GM06990 (cell line): Measurements from ENCODE around the gene EIF4G3.
"Not testable (repeated sequence)": the region's sequence is repeated elsewhere in the genome, so short reads cannot be mapped to it uniquely, and the experiment has no call there.

Source experiments
- DNase-seq: peaks from one replicate; pipeline ENCODE4 v3.0.0-alpha.2; 2011; ENCODE audit not compliant: insufficient read length; ENCODE audit errors: extremely low read depth
- H3K27me3 ChIP-seq: replicated peaks from 2 replicates; pipeline ENCODE4 v1.6.0; 2011; ENCODE audit warnings: low read length; ENCODE audit not compliant: control insufficient read depth, insufficient read depth
- H3K36me3 ChIP-seq: 2 replicates; pipeline ENCODE4 v1.5.1; 2011; ENCODE audit warnings: low read length; ENCODE audit not compliant: control insufficient read depth, insufficient read depth
- H3K4me3 ChIP-seq: replicated peaks from 2 replicates; pipeline ENCODE4 v1.5.1; 2011; ENCODE audit warnings: low read depth, mild to moderate bottlenecking, control low read depth, low read length
- TF ChIP-seq, protein P1 (sequence below): IDR thresholded peaks from 2 replicates; pipeline ENCODE4 v1.5.1; 2011; ENCODE audit warnings: low read length, control low read depth, mild to moderate bottlenecking, inconsistent platforms; ENCODE audit not compliant: insufficient read depth, poor library complexity, severe bottlenecking

EIF4G3 gene

DNA sequence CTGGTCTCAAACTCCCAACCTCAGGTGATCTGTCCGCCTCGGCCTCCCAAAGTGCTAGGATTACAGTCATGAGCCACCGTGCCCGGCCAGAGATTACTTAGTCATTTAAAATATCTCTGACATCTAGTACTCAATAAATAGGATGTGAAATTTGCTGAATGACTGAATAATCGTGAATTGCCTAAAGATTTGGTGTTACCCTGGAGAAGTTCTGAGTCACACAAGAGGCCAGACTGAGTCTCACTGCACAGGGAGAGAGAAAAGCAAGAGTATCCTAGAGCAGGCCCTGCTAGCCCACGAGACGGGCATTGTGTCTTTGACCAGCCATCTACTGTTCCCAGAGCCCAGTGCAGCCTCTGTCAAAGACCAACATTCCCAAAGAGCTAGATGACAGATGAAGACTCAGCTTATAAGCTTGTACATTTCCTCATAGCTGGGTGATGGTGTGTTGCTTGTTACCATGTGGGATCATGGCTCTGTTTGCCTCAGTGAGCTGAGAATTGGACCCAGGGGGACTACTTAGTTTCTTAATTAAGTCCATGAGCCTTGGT lies 5.6 kb upstream of the EIF4G3 start:
- Histone ChIP-seq H3K36me3 (no peaks in the 10 kb centered on the region), H3K27me3 (no peaks in the 10 kb centered on the region), H3K4me3 (no peak overlapping the region)
- TF ChIP-seq, protein P1, sequence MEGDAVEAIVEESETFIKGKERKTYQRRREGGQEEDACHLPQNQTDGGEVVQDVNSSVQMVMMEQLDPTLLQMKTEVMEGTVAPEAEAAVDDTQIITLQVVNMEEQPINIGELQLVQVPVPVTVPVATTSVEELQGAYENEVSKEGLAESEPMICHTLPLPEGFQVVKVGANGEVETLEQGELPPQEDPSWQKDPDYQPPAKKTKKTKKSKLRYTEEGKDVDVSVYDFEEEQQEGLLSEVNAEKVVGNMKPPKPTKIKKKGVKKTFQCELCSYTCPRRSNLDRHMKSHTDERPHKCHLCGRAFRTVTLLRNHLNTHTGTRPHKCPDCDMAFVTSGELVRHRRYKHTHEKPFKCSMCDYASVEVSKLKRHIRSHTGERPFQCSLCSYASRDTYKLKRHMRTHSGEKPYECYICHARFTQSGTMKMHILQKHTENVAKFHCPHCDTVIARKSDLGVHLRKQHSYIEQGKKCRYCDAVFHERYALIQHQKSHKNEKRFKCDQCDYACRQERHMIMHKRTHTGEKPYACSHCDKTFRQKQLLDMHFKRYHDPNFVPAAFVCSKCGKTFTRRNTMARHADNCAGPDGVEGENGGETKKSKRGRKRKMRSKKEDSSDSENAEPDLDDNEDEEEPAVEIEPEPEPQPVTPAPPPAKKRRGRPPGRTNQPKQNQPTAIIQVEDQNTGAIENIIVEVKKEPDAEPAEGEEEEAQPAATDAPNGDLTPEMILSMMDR, result no peak
- no peak for DNase-seq

DNA sequence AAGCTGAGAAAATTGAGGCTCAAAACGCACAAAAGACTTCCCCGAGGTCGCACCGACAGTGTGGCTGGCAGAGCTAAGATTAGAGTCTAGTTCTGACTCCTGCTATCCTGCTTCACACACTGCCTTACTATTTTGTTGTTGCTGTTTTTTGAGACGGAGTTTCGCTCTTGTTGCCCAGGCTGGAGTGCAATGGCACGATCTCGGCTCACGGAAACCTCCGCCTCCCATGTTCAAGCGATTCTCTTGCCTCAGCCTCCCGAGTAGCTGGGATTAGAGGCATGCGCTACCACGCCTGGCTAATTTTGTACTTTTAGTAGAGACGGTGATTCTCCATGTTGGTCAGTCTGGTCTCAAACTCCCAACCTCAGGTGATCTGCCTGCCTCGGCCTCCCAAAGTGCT lies 1.6 kb upstream of the EIF4G3 start:
- H3K27me3 ChIP-seq, H3K36me3 ChIP-seq, H3K4me3 ChIP-seq, DNase-seq: not testable (repeated sequence)

DNA sequence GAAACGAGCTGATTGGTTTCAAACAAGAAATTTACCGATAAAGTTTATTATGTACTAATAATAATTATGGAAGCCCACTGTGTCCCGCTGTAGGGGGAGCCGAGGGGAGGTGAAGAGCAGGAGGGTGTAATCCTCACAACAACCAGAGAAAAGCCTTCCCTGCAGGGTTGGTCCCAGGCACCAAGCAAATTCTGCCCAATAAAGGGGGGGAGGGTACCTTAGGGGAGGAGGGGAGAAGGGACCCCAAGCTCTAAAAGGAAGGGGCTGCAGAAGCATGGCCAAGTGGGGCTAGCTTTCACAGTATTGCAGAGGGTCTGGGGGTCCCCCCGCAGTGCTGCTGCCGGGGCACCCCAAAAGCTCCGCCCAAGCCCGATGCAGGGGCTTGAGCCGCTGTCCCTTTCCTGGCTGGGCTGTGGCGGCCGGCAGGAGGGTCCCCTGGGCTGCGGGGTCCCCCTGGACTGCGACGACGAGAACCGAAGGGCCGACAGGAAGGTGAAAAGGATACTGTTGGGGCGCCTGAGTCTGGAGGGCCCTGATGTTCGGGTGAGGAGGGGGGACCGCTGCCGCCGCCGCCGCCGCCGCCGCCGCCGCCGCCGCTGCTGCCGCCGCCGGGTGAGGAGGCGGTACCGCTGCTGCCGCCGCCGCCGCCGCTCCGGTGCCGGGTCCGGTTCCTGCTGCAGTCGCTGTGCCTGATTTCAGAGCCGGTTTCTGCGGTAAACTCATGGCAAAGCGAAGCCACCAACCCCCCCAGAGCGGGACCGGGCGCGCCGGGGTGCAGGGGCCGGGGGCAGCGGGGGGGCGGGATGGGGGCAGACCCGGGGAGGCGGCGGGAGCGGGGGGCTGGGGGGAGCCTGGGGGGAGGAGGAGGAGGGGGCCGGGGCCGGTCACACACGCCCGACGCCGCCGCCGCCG lies 771 bp downstream of the EIF4G3 start:
- Histone ChIP-seq H3K27me3 (no peaks in the 10 kb centered on the region), H3K36me3 (no peaks in the 10 kb centered on the region), H3K4me3 (peak overlapping the region; percentile 90)
- peak; percentile 48 for DNase-seq
- TF ChIP-seq, protein P1, result no peak

DNA sequence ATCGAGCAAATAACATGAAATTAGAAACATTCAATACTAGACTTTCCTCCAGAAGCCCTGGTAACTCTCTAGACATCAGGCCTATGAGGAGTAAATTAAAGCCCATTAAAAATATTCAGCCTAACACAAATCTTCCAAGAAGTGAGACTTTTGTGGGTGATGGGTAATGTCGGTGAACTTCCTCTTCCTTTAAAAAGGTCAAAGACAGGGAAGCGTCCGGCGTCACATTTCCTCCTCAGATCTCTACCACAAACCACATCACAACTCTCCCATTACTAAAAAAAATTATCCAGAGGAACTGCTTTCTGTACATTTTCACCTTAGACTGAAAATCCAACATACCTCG lies 1.4 kb downstream of the EIF4G3 start:
- Histone ChIP-seq H3K4me3 (peak overlapping the region; percentile 90), H3K27me3 (no peaks in the 10 kb centered on the region), H3K36me3 (no peaks in the 10 kb centered on the region)
- no peak for DNase-seq
- TF ChIP-seq, protein P1, result no peak

DNA sequence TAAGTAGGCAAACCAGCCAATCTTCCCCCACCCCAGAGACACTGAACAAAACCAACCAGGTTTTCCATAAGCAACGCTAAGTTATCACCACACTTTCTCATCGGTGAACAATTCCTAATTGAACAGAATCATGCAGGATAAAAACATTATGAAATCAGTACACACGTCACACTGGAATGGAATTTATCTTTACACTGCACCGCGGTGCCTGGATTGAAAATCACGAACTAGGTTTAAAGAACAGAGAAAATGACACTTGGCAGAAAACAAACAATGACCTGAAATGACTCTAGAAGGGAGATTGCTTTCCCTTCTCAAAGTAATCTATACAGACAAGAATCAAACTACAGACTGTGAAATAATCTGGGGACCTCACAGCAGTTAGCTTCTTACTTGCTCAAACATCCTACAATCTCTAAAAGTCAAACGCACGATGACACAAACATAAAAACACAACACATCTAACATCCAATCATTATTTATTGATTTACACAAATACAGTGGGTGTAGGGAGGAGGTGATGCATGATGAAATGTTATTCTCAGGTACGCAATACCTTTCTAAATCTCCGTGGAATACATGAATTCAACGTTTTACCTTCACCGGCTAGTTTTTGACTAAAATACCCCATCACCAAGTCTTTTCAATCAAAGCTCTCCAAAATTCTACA lies 1.9 kb downstream of the EIF4G3 start:
- H3K4me3 ChIP-seq, result peak overlapping the region; percentile 90
- H3K27me3 ChIP-seq, result no peaks in the 10 kb centered on the region
- no peaks in the 10 kb centered on the region for H3K36me3 ChIP-seq
- TF ChIP-seq, protein P1, result no peak
- DNase-seq, result no peak

DNA sequence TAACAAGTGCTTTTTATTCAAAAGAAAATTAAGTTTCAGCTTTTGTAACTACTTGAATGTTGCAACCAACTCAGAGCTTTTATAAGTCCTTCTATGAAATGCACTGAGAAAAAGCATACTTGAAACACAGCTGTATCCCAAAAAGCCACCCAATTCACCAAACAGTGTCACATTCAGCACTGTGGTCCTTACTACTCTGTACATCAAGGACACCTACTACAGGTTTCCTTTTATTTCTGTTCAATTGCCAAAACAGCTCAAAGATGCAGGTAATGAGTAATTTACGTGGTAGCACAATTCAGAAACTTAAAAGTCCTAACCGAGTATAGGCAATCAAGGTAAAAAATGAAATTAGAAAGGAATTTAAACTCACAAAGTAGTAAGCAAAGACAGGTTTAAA lies 2.5 kb downstream of the EIF4G3 start:
- no peaks in the 10 kb centered on the region for H3K36me3 ChIP-seq
- no peak for DNase-seq
- peak overlapping the region; percentile 90; the same call in 1 of the 2 replicates for H3K4me3 ChIP-seq
- H3K27me3 ChIP-seq, result no peaks in the 10 kb centered on the region
- TF ChIP-seq, protein P1, result no peak

DNA sequence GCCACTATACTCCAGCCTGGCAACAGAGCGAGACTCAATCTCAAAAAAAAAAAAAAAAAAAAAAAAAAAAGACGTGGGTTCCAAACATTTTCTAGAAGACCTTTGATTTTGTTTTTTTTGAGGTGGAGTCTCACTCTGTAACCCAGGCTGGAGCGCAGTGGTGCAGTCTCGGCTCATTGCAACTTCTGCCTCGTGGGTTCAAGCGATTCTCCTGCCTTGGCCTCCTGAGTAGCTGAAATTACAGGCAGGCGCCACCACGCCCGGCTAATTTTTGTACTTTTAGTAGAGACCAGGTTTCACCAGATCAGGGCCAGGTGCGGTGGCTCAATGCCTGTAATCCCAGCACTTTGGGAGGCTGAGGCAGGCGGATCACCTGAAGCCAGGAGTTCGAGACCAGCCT lies 3.6 kb downstream of the EIF4G3 start:
- not testable (repeated sequence) for H3K4me3 ChIP-seq, H3K36me3 ChIP-seq, DNase-seq, H3K27me3 ChIP-seq

DNA sequence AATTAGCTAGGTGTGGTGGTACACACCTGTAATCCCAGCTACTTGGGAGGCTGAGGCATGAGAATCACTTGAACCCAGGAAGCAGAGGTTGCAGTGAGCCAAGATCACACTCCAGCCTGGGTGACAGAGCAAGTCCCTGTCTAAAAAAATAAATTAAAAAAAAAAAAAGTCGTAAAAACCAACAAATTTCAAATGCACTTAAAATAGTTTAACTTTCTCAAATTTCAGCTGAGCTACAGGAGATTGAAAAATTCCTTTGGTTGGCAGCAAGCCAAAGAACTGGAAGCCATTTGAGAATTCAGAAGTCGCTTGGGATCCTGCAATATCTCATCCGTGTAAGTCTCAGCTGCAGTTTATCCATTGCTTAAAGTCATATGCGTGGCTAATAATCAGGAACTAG lies 5.9 kb downstream of the EIF4G3 start:
- not testable (repeated sequence) for DNase-seq, H3K36me3 ChIP-seq, H3K4me3 ChIP-seq, H3K27me3 ChIP-seq
